NCI-H460 (cell line): ENCODE measurements around the gene PPIL3. TPM values are rescaled to one million over a fixed set of nuclear protein-coding genes. Genes with fewer than 3 reads are reported as not detected.

Source experiments
- DNase-seq: peaks from one replicate; pipeline ENCODE4 v3.0.0-alpha.2; 2016; ENCODE audit warnings: low read depth; ENCODE audit errors: extremely low read depth
- total RNA-seq: library from RNA; depleted of rRNA; stranded (reverse); fragments of >200 nt; shearing (Covaris generic); gene quantifications from 2 replicates; pipeline ENCODE4 v1.2.3, GENCODE V29; 2014

PPIL3 gene
- total RNA-seq, 1 experiment from 2014 or later = 102 TPM

DNA sequence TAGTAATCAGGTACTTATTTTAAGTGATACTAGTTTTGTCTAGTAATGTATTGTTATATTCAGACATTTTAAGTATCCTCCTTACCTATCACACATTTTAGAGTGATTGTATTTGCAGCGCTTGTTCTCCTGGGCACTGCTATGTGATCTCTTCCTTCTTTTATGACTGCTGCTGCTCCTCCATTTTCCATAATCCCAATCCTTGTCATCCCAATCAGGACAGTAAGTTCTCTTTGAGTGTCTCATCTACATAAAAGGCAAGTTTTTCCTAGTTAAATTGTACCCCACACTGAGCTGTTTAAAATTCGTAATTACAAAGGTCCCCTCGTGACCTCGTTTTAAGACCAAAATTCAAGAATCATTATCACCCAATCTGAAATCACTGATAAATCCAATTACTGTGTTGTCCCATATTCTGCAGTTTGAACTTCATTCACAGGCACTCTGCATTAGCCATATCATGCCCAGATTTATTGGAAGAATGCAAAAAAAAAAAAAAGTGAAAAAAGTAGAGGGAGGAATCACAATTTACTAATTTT, 27.2 kb downstream of the PPIL3 start:
- no peak for DNase-seq

DNA sequence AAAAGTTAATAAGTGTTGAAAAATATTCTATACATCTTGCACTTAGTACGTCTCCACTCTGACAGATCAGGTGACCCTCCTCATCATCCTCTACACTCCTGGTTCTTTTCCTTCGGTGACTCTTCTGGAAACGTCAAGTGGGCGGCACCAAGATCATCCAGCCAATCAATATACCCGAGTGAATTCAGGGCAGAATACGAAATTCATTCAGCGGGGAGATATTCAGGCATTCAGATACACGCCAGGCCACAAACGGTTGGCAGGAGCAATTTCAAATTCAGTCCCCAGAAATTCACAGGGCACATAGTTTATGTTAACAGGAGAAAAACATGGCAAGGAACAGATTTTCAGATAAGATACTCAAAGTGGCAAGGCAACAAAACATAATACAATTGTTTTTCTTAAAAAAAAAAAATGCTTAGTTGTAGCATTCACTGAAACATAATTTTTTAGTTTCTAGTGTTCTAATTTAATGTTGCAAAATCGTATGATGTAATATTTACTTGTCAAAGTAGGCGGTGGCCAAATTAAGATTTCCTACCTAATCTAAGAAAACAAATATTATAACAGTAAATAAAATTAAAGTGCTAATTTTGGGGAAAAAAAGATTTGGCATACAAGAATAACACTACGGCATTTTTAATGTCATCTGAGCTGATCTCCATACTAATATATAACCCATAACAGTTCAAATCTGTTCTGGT, 28.6 kb downstream of the PPIL3 start:
- DNase-seq = no peak

DNA sequence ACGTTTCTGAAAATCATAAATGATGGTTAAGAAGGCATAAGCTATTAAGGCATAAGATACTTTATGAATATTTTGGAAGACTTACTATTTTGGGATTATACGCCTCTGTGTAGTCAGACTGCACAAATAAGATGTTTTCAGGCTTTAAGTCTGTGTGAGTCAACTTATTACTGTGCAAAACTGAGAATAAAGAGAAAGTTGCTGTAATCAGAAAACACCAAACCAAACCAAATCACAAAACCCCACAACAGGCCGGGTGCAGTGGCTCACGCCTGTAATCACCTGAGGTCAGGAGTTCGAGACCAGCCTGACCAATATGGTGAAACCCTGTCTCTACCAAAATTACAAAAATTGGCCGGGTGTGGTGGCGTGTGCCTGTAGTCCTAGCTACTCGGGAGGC, 32.1 kb downstream of the PPIL3 start:
- DNase-seq = no peak

DNA sequence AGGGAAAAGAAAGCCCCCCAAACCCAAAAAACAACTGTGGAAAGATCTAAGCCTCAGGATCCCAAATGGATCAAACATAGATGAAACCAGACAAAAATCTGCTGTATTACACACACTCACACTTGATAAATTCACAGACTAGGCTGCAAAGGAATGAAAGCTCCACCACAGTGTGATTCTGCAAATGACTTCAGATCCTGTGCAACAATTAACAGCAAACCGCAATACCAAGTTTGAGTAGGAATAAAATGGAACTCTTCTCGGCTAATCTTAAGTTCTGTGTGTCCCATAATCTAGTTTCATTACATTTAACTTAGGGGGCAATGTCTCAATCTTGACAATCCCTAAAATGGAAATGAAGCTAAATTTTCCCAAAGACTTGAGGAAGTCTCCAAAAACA, 36.3 kb downstream of the PPIL3 start:
- DNase-seq = no peak

GRCh38 chr2:200851398-200852248, 37.3 kb downstream of the PPIL3 start:
- no peak for DNase-seq

- no peak for DNase-seq
These were observed 38.2 kb downstream of the PPIL3 start for GRCh38 chr2:200850512-200851256.

- no peak for DNase-seq
These were observed 40.9 kb downstream of the PPIL3 start for GRCh38 chr2:200847939-200848338.

- DNase-seq = no peak
These were observed 41.6 kb downstream of the PPIL3 start for GRCh38 chr2:200847269-200847668.

DNA sequence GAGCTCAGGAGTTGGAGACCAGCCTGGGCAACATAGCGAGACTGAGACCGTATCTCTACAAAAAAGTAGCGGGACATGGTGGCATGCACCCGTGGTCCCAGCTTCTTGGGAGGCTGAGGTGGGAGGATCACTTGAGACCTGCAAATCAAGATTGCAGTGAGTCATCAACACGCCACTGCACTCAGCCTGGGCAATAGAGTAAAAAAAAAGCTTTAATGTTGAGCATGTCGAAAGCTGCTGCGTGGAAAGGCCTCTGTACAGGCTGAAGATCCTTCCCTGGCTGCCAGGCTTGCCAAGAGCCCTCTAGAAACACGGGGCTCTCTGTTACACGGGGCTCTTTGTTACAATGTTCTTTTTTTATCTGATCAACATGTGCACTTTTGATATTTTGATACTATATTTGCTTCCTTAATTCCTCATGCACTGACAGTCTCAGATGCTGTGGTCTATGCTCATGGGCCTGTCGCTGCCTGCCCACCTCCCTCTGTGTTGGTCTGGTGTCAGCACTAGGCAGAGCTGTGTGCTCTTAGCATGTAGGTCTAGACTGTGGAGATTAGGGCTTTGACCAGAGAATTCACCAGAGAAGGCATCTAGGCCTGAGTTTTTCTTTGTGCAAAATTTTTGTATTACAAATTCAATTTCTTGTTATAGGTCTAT, 43.1 kb downstream of the PPIL3 start:
- no peak for DNase-seq

GRCh38 chr2:200845194-200845593, 43.7 kb downstream of the PPIL3 start:
- DNase-seq = no peak

DNA sequence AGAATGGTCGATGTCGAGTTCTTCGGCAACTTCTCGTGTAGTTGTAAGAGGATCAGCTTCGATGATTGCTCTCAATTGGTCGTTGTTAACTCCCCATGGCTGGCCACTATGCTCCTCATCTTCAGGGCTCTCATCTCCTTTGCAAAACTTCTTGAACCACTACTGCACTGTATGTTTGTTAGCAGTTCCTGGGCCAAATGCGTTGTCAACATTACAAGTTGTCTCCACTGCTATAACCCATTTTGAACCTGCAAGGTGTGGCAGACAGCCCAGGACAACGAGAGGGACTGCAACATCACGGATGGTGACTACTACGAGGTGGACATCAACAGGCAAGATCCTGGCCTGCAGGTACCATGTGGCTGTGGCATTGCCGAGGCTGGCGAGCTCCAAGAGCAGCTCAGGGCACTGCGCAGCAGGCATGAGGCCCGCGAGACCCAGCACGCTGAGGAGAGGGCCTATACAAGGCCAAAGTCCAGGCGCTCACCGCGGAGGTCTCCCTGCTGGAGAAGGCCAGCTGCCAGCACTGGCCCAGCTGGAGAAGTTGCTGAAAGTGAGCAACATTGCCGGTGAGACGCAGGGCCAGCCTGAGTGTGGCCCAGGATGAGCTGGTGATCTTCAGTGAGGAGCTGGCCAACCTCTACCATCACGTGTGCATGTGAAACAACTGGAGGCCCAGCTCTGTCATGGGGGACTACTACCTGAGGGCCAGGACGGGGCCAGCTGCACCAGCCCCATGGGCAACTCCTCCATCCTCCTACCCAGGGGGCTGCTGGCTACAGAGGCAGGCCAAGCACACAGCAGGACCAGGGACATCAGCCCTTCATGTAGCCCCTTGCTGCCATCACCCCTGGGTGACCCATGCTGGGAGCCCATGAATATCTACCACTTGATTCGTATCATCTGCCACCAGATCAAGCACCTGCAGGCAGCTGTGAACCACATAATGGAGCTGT, 44.6 kb downstream of the PPIL3 start:
- no peak for DNase-seq

DNA sequence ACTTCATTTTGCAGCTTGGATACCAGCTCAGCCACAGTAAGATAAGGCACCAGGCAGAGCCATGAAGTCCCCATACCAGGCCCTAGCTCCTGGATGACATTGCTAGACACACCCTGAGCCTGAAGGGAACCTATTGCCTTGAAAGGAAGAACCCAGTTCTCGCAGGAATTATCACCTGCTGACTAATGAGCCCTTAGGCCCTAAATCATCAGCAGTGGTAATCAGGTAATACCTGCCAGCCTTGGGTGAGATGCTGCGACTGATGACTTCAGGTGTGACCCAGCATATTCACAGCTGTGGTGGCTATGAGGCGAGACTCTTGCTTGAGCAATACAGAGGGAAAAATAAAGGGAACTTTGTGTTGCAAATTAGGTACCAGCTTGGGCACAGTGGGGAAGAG, 49.4 kb downstream of the PPIL3 start:
- DNase-seq = no peak

DNA sequence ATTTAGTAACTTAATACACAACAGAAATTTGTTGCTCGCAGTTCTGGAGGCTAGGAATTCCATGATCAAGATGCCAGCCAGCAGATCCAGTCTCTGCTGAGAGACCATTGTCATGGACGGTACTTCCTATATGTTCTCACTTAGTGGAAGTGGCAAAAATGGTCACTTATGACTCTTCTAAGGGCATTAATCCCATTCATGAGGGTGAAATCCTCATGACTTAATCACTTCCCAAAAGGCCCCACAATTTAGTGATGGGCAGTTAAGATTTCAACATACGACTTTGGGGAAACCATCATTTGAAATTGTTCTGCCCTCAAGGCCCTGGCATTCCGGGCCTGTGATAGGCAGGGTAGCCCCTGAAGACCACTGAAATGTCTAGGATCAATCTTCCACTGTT, 54.2 kb downstream of the PPIL3 start:
- no peak for DNase-seq

DNA sequence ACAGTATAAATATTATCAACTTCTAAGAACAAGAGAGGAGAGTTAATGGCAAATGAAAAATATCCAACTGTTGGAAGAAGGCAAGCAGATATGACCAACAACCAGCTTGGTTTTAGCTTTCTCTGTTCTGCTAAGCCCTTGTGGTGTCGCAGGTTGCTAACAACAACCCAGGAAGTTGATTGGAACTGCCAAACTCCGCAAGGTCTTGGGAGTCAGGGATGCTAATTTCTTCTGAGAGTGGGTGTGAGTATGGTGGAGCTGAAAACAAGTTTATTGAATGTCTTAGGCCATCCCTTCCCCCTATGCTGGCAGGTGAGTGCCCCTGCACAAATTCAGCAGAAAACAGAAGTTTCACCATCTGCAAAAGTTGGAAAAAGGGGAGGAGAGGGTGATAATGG, 59.6 kb downstream of the PPIL3 start:
- no peak for DNase-seq

GRCh38 chr2:200828572-200829257, 60.2 kb downstream of the PPIL3 start:
- DNase-seq = no peak

GRCh38 chr2:200828104-200828503, 60.8 kb downstream of the PPIL3 start:
- DNase-seq = no peak

GRCh38 chr2:200821686-200822245, 67.1 kb downstream of the PPIL3 start:
- no peak for DNase-seq
